ENCODE results near the gene CD200R1L.
"Not testable (repeated sequence)": the region's sequence is repeated elsewhere in the genome, so short reads cannot be mapped to it uniquely, and the experiment has no call there.

Gene CD200R1L, protein sequence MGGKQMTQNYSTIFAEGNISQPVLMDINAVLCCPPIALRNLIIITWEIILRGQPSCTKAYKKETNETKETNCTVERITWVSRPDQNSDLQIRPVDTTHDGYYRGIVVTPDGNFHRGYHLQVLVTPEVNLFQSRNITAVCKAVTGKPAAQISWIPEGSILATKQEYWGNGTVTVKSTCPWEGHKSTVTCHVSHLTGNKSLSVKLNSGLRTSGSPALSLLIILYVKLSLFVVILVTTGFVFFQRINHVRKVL

DNA sequence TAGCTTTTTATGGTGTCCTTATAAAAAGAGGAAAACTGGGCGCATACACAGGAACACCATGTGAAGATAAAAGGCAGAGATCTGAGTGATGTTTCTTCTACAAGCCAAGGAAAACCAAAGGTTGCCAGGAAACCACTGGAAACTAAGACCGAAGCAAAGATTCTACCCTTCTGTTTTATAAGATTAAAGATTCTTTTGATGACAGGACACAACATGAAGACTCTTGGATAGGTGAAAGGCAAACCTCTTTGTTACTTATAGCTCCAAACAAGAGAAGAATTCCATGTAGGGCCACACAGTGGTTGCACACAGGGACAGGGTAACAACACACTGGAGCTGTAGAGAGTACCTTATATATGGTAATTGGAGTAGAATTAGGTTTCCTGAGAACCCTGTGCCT, at the start of gene CD200R1L:
Gene CD200R1L, minus strand, starts transcription at position 101 of the 400 bp plus-strand sequence. CDS start 17,497 bp downstream, outside the sequence.
- no peak for DNase-seq

DNA sequence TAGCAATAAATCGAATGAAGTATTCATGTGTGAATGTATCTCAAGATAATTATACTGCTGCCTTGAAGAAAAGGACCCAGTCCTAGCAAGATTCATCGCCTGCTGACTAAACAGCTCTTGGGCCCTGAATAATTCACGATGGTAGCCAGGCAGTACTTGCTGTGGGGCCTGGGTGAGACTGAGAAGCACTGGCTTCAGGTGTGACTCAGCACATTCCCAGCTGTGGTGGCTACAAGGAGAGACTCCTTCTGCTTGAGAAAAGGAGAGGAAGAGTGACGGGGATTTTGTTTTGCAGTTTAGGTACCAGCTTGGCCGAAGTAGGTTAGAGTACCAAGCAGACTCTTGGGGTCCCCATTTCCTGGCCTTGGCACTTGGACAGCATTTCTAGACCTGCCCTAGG, 47.6 kb upstream of the CD200R1L start:
- DNase-seq, result no peak

DNA sequence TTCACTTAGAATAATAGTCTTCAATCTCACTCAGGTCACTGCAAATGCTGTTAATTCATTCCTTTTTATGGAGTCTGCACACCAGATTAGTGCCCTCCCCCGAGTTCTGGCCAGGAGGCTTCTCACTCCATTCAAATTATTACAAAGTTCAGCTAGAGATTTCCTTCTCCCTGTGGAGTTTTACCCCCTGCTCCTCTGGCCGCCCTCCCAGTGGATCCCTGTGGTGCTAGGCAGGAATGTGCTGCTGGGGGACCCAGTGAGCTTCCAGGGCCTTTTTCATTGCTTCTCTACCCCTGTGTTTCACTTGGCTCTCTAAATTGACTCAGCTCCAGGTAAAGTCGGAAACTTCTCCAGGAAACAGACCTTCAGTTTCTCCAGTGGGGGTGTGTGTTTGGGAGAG, 42.7 kb upstream of the CD200R1L start:
- no peak for DNase-seq

DNA sequence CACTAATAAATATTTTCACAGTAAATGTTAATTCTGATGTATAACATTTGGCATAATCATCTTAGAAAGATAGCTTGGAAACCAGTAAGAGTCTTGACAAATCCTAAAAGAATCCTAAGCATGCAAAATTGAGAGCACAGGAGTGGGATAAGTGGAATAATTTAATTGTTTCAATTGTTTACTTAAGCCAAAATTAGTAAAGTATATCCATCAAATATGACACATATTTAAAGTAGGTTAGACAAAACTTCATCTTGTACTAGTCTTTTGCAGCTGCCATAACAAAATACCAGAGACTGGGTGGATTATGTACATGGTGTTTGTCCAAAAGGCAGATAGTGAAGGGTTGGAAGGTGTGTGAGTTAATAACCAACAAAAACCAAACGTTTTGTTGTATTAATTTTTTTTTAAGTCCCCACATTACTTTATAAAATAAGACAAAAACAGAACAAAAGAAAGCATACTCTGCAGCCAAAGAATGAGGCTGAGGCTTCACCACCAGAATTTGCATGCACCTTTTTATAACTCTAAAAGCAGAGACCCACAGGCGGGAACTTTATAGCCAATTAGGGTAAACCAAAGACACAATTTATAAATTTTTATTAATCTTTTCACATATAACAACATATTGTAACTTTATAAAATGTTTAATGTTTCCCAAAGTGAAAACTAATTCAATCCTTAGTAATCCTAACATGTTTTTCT, 41.9 kb upstream of the CD200R1L start:
- no peak for DNase-seq

DNA sequence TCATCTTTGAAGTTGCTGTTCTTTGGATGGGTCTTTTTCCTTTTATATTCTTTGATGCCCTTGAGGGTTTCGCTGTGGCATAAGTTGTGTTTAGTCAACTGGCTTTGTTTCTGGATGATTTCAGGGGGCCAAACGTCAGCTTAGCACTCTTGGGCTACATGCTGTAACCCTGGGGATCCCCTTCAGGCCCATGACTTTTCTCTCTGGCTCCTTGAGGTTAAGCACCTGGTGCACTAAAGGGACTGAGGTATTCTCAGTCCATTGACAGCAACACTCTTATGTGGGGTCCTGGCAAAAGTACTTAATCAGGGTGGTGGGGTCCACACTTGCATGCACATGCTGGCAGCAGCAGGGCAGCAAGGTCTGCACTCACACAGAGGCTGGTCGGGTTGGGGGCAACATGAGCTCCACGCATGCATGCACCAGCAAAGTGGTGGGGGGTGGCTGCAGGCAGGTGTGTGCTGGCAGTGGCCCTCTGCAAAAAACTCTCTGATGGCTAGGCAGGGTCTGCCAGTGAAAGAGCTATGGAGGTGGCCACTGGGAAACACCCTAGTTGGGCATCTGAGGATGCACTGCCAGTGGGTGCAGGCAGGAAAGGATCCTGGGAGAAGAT, 38.1 kb upstream of the CD200R1L start:
- DNase-seq, result no peak

DNA sequence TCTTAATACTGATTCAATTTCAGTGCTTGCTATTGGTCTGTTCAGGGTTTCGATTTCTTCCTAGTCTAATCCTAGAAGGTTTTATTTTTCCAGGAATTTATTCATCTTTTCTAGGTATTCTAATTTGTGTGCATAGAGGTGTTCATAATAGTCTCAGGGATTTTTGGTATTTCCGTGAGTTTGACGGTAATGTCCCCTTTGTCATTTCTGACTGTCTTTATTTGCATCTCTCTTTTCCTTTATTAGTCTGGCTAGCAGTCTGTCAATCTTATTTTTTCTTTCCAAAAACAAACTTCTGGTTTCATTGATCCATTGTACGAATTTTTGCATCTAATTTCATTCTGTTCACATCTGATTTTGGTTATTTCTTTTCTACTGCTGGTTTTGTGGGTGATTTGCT, 35.2 kb upstream of the CD200R1L start:
- no peak for DNase-seq

DNA sequence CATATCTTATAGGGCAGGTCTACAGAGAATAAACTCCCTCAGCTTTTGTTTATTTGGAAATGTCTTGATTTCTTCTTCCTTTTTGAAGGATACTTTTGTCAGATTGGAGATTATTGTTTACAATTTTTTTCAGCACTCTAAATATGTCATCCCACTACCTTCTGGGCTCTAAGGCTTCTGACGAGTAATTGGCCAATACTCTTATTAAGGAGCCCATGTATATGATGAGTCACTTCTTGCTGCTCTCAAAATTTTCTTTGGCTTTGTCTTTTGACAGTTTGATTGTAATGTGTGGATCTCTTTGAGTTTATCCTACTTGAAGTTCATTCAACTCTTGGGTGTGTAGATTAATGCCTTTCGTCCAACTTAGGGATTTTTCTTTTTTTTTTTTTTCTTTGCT, 28.9 kb upstream of the CD200R1L start:
- no peak for DNase-seq

DNA sequence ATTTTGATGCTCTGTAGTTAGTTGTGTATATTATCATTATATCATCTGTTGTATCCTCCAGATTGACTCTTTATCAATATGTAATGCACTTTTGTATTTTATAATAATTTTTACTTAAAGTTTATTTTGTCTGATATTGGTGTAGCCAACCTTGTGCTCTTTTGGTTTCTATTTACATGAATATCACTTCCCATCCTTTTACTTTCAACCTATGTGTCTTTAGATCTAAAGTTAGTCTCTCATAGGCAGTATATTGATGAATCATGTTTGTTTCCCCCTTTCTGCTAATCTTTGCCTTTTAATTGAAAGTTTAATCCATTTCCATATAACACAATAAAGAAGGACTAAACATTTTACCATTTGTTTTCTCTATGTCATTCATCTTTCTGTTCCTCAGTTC, 28.1 kb upstream of the CD200R1L start:
- no peak for DNase-seq

DNA sequence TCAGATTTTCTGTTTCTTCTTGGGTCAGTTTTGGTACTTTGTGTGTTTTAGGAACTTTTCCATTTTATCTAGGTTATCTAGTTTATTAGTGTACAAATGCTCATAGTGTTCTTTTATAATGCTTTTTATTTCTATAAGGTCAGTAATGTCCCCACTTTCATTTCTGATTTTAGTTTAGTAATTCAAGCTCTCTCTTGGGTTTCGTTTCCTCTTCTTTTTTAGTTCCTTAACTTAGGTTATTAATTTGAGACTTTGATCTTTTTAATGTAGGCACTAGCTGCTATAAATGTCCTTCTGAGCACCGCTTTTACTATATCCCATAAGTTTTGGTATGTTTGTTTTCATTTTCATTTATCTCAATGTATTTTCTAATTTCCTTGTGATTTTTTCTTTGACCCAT, 27.0 kb upstream of the CD200R1L start:
- DNase-seq, result no peak

DNA sequence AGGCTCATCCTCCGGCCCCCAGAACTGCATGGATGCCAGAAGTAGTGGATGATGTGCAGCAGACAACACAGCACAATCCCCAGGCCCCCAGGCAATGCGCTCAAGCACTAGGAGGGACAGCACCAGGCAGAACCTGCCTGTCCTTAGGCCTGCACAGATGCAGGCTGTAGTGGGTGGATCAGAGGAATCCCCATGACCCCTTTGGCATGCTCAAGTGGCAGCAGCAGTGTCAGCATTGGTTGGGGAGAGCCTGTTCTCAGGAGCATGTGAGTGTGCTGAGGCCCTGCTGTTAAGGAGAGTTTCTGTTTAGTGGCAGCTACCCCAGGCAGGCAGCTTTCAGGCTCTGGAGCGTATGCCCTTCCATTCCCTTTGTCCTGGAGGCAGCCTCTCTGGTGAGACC, 25.1 kb upstream of the CD200R1L start:
- DNase-seq, result no peak

DNA sequence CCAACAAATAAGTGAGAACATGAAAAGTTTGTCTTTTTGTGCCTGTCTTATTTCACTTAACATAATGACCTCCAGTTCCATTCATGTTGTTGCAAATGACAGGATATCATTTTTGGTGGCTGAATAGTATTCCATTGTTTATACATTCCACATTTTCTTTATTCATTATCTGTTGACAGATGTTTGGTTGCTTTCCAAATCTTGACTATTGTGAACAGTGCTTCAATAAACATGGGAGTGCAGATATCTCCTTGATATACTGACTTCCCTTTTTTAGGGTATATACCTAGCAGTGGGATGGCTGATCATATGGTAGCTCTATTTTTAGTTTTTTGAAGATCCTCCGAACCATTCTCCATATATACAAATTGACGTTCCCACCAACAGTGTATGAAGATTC, 19.1 kb upstream of the CD200R1L start:
- no peak for DNase-seq

DNA sequence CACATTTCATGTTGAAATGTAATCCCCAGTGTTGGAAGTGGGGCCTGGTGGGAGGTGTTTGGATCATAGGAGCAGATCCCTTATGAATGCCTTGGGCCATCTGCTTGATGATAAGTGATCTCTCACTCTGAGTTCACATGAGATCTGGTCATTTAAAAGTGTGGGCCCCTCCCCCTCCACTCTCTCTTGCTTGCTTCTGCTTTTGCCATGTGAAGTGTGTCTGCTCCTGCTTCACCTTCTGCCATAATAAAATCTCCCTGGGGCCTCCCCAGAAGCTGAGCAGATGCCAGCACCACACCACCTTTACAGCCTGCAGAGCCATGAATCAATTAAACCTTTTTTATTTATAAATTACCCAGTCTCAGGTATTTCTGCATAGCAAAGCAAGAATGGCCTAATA, 14.2 kb upstream of the CD200R1L start:
- DNase-seq, result no peak

DNA sequence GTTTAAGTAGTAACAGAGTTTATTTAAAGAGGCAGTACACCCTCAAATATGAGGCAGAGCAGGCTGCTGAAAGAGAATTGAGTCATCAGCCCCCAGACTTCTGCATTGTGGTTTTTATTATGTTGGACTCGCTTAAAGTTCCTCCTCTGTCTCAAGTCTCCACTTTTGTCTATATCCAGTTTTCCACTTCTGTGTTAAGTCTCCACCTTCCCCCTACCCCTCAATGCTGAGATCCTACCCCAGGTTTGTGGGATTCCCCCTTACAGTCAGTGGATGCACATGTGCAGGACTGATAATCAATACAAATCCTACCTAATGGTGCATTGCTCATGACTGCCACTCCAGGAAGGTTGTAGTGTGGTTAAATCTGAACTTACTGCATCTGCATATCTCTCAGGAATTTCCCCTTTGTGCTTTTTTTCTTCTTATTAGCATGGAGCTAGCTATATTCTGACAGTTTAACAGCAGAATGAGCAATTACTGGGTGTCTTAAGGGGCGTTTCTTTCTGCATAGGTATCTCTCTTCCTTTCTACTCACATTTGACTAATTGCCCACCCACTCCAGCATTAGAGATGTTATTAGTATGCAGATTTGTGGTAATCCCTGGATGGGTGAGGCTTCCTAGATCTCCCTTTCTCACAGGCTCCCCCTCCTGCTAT, 11.9 kb upstream of the CD200R1L start:
- no peak for DNase-seq

DNA sequence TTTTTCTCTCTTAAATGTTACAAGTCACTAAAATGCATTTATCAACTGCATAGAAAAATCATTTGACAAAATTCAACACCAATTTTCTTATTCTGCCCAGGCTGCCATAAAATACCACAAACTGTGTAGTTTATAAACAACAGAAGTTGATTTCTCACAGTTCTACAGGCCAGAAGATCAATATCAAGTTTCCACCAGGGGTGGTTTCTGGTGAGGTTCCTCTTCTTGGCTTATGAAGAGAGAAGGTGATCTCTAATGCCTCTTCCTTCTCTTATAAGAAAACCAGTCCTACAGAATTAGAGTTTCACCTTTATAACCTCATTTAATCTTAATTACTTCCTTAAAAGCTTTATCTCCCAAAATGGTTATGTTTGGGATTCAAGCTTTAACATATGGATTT, 10.9 kb upstream of the CD200R1L start:
- no peak for DNase-seq

DNA sequence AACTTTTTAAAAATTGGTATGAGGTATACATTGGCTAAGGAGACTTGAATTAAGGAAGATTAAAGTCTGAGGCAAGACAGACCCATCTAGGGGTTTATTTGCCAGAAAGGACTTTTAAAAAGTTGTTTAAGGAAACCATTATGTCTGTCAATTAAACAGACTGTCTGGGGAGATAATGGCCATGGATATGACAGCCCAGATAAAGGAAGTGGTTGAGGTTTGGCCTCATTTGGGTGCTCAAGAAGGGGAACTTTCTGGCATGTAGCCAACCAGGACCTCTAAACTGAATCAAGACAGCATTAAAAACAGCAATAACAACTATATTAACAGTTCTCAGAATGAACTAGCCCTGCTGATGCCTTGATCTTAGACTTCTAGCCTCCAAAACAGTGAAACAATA, 9.9 kb upstream of the CD200R1L start:
- no peak for DNase-seq

DNA sequence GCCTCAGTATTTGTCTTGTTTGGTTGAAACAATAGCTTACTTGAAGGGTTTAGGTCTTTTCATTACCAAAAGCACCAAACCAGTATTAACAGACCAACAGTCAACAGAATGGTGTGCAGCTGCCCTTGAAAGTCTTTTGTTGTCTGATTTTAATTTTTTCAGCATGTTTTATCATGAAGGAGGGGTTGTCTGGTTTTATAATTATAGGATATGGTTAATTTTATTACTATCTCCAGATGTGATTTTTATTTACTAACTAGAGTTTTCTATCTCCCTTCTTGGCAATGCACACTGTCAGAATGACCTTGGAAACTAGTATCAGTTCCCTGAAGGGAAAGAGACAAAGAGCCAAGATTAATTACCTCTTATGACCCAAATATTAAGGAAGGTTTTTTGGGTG, 9.2 kb upstream of the CD200R1L start:
- DNase-seq, result no peak

DNA sequence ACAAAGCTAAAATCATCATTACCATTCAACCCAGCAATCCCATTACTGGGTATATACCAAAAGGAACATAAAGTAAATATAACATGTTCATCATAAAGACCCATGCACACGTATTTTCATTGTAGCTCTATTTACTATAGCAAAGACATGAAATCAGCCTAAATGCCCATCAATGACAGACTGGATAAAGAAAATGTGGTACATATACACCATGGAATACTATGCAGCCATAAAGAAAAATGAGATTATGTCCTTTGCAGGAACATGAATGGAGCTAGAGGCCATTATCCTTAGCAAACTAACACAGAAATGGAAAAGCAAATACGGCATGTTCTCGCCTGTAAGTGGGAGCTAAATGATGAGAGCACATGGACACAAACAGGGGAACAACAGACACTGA, 8.4 kb upstream of the CD200R1L start:
- not testable (repeated sequence) for DNase-seq

DNA sequence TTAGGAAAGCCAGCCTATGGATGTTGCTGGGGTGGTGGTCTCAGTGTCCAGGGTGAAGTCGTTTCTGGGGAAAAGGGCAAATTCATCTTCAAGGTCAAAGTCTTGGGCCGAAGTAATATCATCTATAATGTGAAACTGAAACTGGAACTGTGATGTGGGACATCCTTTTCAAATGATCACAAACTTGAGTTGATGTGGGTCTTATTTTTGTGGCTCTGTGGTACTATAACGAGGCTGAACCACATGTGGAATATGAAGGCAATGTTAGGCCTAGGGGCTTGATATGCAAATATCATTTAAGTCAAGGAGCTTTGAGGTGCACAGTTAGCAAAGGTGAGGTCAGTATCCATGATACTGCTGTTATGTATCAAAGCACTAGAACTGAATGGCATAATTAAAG, 1.5 kb upstream of the CD200R1L start:
- no peak for DNase-seq

DNA sequence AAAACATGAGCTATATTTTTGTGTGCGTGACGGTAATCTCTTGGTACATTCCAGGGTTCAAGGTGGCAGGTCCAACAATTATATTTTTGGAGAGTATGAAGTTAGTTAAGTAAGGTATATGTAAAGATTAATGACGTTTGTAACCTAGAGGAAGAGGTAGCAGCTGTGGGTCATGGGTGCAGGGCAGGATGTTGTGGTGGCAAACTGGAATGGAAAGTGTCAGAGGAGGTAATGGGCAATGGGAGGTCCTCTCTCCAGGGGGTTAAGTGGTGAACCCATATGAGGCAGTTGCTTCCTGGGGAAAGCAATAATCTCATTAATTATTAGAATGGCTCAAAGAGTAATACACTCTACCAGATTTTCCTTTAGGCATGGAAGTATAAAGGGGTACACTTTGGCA, 1.0 kb upstream of the CD200R1L start:
- no peak for DNase-seq

DNA sequence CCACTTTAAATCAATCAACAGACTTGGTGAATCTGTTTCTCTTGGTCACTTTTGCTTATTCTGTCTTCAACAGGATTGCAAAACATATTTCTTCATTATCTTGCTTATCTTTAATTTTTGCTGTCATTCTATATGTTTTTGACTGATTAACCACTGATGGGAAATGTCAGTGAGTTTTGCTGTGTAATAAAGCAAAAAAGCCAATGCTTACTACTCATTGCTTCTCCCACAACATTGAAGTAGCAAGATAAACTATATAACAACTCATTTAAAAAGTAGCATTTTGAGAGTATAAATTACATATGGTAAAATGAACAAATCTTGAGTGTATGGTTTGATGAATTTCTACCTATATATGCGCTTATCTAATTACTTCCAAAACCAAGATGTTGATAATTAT, 892 bp downstream of the CD200R1L start:
- no peak for DNase-seq

DNA sequence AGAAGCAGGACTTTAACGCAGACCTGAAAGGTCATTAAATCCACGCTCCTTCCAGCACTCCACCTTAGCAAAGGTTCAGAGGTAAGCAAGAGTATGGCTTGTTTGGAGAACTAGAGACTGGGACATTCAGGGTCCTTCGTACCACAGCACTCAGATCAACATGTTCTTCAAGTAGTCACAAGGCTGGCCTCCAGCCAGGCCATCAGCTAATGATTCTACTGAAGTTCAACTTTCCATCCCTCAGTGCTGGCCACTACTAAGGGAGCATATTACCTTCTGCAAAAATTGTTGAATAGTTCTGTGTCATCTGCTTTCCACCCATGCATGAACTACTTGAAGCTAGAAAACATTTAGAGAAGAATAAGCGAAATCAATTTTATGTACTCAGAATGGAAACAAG, 17.6 kb downstream of the CD200R1L start:
- no peak for DNase-seq

DNA sequence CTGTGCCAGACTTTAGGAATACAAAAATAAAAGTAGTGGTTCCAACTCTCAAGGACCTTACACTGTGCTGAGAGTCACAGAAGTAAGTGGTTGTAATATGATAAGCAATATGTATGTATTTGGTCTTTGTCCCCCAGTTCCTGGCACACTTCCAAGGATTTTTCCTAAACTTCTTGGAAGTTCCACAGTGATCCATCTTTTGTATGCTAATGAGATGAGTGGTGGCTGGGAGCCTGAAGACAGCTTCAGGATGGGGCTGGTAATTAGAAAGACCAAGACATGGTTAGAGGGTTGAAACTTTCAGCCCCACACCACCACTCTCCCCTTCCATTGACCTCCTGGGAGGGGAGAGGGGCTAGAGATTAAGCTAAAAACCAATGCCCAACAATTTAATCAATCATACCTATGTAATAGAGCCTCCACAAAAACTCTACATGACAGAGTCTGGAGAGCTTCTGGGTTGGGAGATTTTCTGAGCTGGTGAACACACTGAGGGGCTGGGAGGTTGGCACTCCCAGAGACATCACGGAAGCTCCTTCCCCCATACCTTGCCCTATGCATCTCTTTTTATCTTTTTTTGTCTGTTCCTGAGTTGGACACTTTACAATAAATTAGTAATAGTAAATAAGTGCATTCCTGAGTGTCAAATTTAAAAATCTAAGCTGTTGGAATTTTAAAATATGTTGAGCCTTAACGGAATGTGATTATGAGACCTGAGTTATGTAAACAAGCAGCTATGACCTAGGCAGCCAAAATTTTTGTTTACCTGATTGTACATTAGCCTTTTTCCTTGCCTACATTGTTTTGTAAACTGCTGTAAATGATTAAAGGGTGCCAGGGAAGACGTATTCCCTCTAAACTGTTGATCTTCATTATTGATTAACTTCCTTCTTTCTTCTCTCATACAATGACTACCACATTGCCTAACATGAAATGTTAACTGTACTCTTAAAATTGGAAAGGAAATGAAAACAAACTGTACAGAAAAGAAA, 24.3 kb downstream of the CD200R1L start:
- no peak for DNase-seq

DNA sequence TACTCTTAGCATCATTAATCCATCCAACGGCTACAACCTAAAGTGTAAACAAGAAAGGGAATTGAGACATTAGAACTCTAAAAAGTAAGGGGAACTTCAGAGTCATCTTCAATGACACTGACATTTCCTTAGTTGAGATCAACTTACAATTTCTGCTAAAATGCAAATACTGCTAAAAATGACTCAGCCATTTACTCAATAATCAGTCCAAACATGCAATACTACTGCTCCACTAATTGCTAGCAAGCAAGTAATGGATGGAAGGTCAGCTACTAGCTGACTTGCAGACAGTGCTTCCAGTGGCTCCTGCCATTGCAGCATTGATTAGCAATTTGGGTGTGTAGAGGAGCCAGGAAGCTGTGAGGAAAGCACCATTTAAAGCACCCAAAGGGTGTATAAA, 28.4 kb downstream of the CD200R1L start:
- DNase-seq, result no peak
